BJ (cell line): ENCODE results near the gene COL1A2. TPM values are rescaled to one million over a fixed set of nuclear protein-coding genes. Genes with fewer than 3 reads are reported as not detected.

Source experiments
- CTCF ChIA-PET: fragments of 350-600 bp; formaldehyde crosslinking; extraction: SDS; loops from one replicate; lab custom pipeline; 2021; ENCODE audit warnings: antibody characterized with exemption, inconsistent platforms; lab: Yijun Ruan, JAX
- POLR2A ChIA-PET: fragments of 300-600 bp; sonication (Branson Sonifier 250); formaldehyde crosslinking; extraction: SDS; loops from one replicate; lab custom pipeline; 2021; ENCODE audit warnings: antibody characterized with exemption; lab: Charles Lee
- DNase-seq: peaks from one replicate; pipeline ENCODE4 v3.0.0-alpha.2; 2011; ENCODE audit warnings: low read depth
- H3K27me3 ChIP-seq: 2 replicates; pipeline ENCODE4 v1.6.0; 2011; ENCODE audit warnings: low read length; ENCODE audit not compliant: control insufficient read depth, insufficient read depth
- H3K36me3 ChIP-seq: 2 replicates; pipeline ENCODE4 v1.5.1; 2011; ENCODE audit warnings: low read length; ENCODE audit not compliant: control insufficient read depth, insufficient read depth
- H3K4me3 ChIP-seq: 2 replicates; pipeline ENCODE4 v1.5.1; 2011; ENCODE audit warnings: low read depth, mild to moderate bottlenecking, control low read depth, low read length
- polyA plus RNA-seq: library from polyadenylated mRNA; depleted of rRNA; stranded (reverse); fragments of >200 nt; gene quantifications from 2 replicates; pipeline ENCODE4 v1.2.3, GENCODE V29; 2011
- TF ChIP-seq, protein P1 (sequence below): IDR thresholded peaks from 2 replicates; pipeline ENCODE4 v1.5.1; 2011; ENCODE audit warnings: low read depth, mild to moderate bottlenecking, control low read depth, inconsistent platforms, low read length, moderate library complexity; ENCODE audit not compliant: insufficient read depth

COL1A2 gene
- polyA plus RNA-seq, 1 experiment: 8,996 TPM

DNA sequence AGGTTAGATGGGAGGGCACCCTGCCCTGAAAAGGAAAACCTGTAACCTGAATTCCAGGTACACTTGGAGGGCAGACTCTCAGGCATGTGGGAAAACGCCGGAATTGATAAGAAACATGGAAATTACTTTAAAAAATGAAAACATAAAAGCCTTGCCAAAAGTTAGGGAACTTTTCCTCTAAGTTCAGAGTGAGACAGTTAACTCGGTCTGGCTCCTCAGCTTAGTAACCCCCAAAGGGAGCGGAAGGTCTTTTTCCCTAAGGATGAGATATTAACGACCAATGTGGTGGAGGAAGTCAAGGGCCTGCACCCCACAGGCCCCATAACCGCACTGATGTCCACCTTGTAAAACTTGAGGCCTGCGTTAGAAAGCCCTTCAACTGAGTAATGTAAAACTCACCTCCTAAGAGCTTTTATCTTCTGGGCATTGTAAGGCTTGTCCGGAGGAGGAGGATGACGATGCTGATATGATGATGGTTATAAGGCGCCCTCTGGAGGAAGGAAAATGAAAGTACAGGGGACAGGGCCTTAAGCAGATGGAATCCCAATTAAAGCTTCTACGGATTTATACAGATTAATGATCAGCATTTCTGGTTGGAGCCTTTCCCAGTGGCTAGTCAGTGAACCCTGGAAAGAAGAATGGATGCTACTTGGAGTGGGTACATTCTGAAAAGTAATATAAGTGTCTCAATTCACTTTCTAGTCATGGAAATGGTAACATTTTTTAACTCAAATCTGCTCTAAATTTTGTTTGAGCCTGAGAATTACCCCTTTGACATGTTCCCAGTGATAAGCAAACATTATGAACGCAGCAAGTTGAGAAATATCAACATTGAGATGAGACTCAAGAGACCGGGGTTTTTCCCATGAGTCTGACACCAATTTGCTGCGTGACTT lies 694 bp downstream of the COL1A2 start:
- Histone ChIP-seq H3K36me3 (peaks cover 3% of the 10 kb centered on the region; the same call in 1 of the 2 replicates), H3K27me3 (no peaks in the 10 kb centered on the region), H3K4me3 (peak overlapping the region; percentile 67)
- TF ChIP-seq, protein P1, sequence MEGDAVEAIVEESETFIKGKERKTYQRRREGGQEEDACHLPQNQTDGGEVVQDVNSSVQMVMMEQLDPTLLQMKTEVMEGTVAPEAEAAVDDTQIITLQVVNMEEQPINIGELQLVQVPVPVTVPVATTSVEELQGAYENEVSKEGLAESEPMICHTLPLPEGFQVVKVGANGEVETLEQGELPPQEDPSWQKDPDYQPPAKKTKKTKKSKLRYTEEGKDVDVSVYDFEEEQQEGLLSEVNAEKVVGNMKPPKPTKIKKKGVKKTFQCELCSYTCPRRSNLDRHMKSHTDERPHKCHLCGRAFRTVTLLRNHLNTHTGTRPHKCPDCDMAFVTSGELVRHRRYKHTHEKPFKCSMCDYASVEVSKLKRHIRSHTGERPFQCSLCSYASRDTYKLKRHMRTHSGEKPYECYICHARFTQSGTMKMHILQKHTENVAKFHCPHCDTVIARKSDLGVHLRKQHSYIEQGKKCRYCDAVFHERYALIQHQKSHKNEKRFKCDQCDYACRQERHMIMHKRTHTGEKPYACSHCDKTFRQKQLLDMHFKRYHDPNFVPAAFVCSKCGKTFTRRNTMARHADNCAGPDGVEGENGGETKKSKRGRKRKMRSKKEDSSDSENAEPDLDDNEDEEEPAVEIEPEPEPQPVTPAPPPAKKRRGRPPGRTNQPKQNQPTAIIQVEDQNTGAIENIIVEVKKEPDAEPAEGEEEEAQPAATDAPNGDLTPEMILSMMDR: peak; percentile 66
- CTCF ChIA-PET: interaction anchor here (0.9 to 3.7 kb wide), 20 partner anchors 8 to 109 kb away, joined by 3 to 84 read pairs (median 4); no protein-coding TSS in a partner anchor
- no peak for DNase-seq
- POLR2A ChIA-PET: interaction anchor here (0.6 to 3.9 kb wide), 15 partner anchors 8 to 597 kb away, joined by 3 to 166 read pairs (median 6); no protein-coding TSS in a partner anchor

GRCh38 chr7:94396037-94396431 lies 1.3 kb downstream of the COL1A2 start:
- DNase-seq: no peak
- Histone ChIP-seq H3K27me3 (no peaks in the 10 kb centered on the region), H3K4me3 (peak overlapping the region; percentile 67), H3K36me3 (peaks cover 3% of the 10 kb centered on the region; the same call in 1 of the 2 replicates)
- TF ChIP-seq, protein P1: no peak
- ChIA-PET CTCF (interaction anchor here (0.5 to 3.7 kb wide), 15 partner anchors 8 to 107 kb away, joined by 3 to 84 read pairs (median 6); no protein-coding TSS in a partner anchor), POLR2A (interaction anchor here (0.6 to 3.9 kb wide), 12 partner anchors 8 to 107 kb away, joined by 3 to 166 read pairs (median 6); no protein-coding TSS in a partner anchor)

DNA sequence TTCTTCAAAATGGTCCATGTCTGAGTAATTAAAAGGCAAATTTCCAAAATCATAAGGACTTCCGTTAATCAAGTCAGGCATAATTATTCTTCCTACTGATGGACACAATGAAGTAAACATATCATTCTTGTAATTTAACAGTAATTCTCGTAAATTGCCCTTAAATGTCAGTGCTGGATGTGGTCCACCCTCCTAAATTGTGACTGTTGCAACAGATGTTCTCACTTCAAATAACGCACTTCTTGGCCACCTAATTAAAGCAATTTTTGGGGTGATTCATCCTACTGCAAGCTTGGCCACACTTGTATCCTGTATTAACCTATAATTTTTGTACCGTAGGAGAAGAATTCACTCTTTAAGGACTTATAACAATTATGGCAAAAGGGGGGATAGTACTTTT lies 1.9 kb downstream of the COL1A2 start:
- Histone ChIP-seq H3K27me3 (no peaks in the 10 kb centered on the region), H3K4me3 (peak overlapping the region; percentile 67), H3K36me3 (peaks cover 3% of the 10 kb centered on the region)
- ChIA-PET CTCF (interaction anchor here (0.5 to 9.6 kb wide), 5 partner anchors 22 to 107 kb away, joined by 3 to 87 read pairs (median 6); no protein-coding TSS in a partner anchor), POLR2A (interaction anchor here (1.0 to 5.5 kb wide), 8 partner anchors 22 to 107 kb away, joined by 3 to 166 read pairs (median 24); no protein-coding TSS in a partner anchor)
- DNase-seq: no peak
- TF ChIP-seq, protein P1: no peak

- ChIA-PET CTCF (interaction anchor here (0.8 to 9.6 kb wide), 7 partner anchors 27 to 109 kb away, joined by 3 to 87 read pairs (median 5); no protein-coding TSS in a partner anchor), POLR2A (interaction anchor here (0.7 to 5.5 kb wide), 6 partner anchors 9 to 109 kb away, joined by 3 to 73 read pairs (median 4); no protein-coding TSS in a partner anchor)
- H3K36me3 ChIP-seq: peaks cover 3% of the 10 kb centered on the region
- peak overlapping the region; percentile 67 for H3K4me3 ChIP-seq
- TF ChIP-seq, protein P1: no peak
- no peak for DNase-seq
- H3K27me3 ChIP-seq: no peaks in the 10 kb centered on the region
These were observed 3.0 kb downstream of the COL1A2 start for GRCh38 chr7:94397722-94398121.
